Activated CD4-positive, alpha-beta T cell treated with anti-CD3 and anti-CD28 coated beads, Interleukin-10, Interleukin-2, amounts not matched to agents 100 ng/mL and 50 ng/mL, durations not matched to agents 16 hours and 8 hours (primary cell): ENCODE results near the gene SLC22A7.

ENCODE experiments used
- DNase-seq: peaks from one replicate; pipeline ENCODE4 v3.0.0-alpha.2; 2020

Gene SLC22A7

GRCh38 chr6:43297644-43298564 lies at the start of gene SLC22A7:
Gene SLC22A7, plus strand, starts transcription at chr6:43298260. Its CDS starts 99 bp downstream, at chr6:43298359.
- DNase-seq = no peak

GRCh38 chr6:43248791-43249190 lies 49.3 kb upstream of the SLC22A7 start:
- DNase-seq = no peak

GRCh38 chr6:43250992-43251373 lies 47.1 kb upstream of the SLC22A7 start:
- DNase-seq = no peak

- DNase-seq = no peak
Observed at GRCh38 chr6:43253401-43253800, 44.7 kb upstream of the SLC22A7 start.

- DNase-seq = peak; percentile 40
Observed at GRCh38 chr6:43254138-43254817, 43.8 kb upstream of the SLC22A7 start.

GRCh38 chr6:43254846-43255245 lies 43.2 kb upstream of the SLC22A7 start:
- no peak for DNase-seq

GRCh38 chr6:43255408-43256054 lies 42.5 kb upstream of the SLC22A7 start:
- DNase-seq = no peak

- no peak for DNase-seq
Observed at GRCh38 chr6:43256670-43257366, 41.2 kb upstream of the SLC22A7 start.

- DNase-seq = peak; percentile 19
Observed at GRCh38 chr6:43257367-43258145, 40.5 kb upstream of the SLC22A7 start.

GRCh38 chr6:43258180-43258579 lies 39.9 kb upstream of the SLC22A7 start:
- DNase-seq = no peak

GRCh38 chr6:43258807-43259686 lies 39.0 kb upstream of the SLC22A7 start:
- no peak for DNase-seq

- no peak for DNase-seq
Observed at GRCh38 chr6:43260791-43261190, 37.3 kb upstream of the SLC22A7 start.

GRCh38 chr6:43261198-43261597 lies 36.9 kb upstream of the SLC22A7 start:
- no peak for DNase-seq

GRCh38 chr6:43262000-43262779 lies 35.9 kb upstream of the SLC22A7 start:
- no peak for DNase-seq

- DNase-seq = no peak
Observed at GRCh38 chr6:43262780-43263313, 35.2 kb upstream of the SLC22A7 start.

GRCh38 chr6:43263314-43264178 lies 34.5 kb upstream of the SLC22A7 start:
- peak; percentile 83 for DNase-seq

- no peak for DNase-seq
Observed at GRCh38 chr6:43264599-43265145, 33.4 kb upstream of the SLC22A7 start.

- DNase-seq = no peak
Observed at GRCh38 chr6:43265564-43265963, 32.5 kb upstream of the SLC22A7 start.
